ENCODE results near the gene CTNND2. TPM values are rescaled to one million over a fixed set of nuclear protein-coding genes. Genes with fewer than 3 reads are reported as not detected.

CTNND2 gene
- total RNA-seq, 2 experiments from 2014 or later = 0.20 TPM; not detected in 1

GRCh38 chr5:11711932-11712331 is 192.3 kb downstream of the CTNND2 start:
- peaks cover 0 to 3% of the 10 kb centered on the region in 2 experiments for H3K9me3 ChIP-seq (ENCODE audit: control insufficient read depth in 1 of 2, insufficient read depth in 1 of 2, low read length in 2 of 2)
- ATAC-seq (ENCODE audit: poor library complexity) = no peak
- H3K27ac ChIP-seq (ENCODE audit: low read depth in 1 of 2, low read length in 2 of 2) = no peak overlapping the region
- DNase-seq = no peak
- Mint-ChIP-seq H3K27ac (no peak overlapping the region), H3K4me1 (ENCODE audit: low read depth) (no peaks in the 10 kb centered on the region), H3K9me3 (no peaks in the 10 kb centered on the region), H3K36me3 (ENCODE audit: low read depth) (no peaks in the 10 kb centered on the region), H3K27me3 (no peaks in the 10 kb centered on the region), H3K4me3 (no peak overlapping the region)
- no peaks in the 10 kb centered on the region for H3K4me1 ChIP-seq (ENCODE audit: insufficient read depth, low read length)
- no peak for TF ChIP-seq CTCF (IDR thresholded peaks at IDR 0.05)
- POLR2A ChIA-PET = no interaction called here
- intact Hi-C loops (cut with DNase I, micrococcal nuclease) = no loop called here
- no peak overlapping the region for H3K4me3 ChIP-seq (ENCODE audit: low read length)
- no peaks in the 10 kb centered on the region for H3K27me3 ChIP-seq (ENCODE audit: control insufficient read depth in 1 of 2, insufficient read depth in 2 of 2, low read length in 2 of 2)
- CTCF ChIA-PET = no interaction called here
- H3K36me3 ChIP-seq (ENCODE audit: insufficient read depth, low read length) = no peaks in the 10 kb centered on the region

- no peak overlapping the region for H3K4me3 Mint-ChIP-seq
- Histone ChIP-seq H3K36me3 (ENCODE audit: insufficient read depth, low read length) (no peaks in the 10 kb centered on the region), H3K4me3 (ENCODE audit: low read length) (no peak overlapping the region), H3K27ac (ENCODE audit: low read depth in 1 of 2, low read length in 2 of 2) (no peak overlapping the region), H3K9me3 (ENCODE audit: control insufficient read depth in 1 of 2, insufficient read depth in 1 of 2, low read length in 2 of 2) (peaks cover 0 to 3% of the 10 kb centered on the region in 2 experiments), H3K4me1 (ENCODE audit: insufficient read depth, low read length) (no peaks in the 10 kb centered on the region), H3K27me3 (ENCODE audit: control insufficient read depth in 1 of 2, insufficient read depth in 2 of 2, low read length in 2 of 2) (no peaks in the 10 kb centered on the region)
- no peaks in the 10 kb centered on the region for H3K9me3 Mint-ChIP-seq
- H3K36me3 Mint-ChIP-seq (ENCODE audit: low read depth) = no peaks in the 10 kb centered on the region
- H3K27me3 Mint-ChIP-seq = no peaks in the 10 kb centered on the region
- ATAC-seq (ENCODE audit: poor library complexity) = no peak
- DNase-seq = no peak
- no peaks in the 10 kb centered on the region for H3K4me1 Mint-ChIP-seq (ENCODE audit: low read depth)
- no peak overlapping the region for H3K27ac Mint-ChIP-seq
- ChIA-PET POLR2A (no interaction called here), CTCF (interaction anchor here (1.0 kb wide), 1 partner anchor 10 kb away, joined by 3 read pairs; no protein-coding TSS in a partner anchor)
- TF ChIP-seq CTCF (IDR thresholded peaks at IDR 0.05) = no peak
- intact Hi-C loops (cut with DNase I, micrococcal nuclease) = no loop called here
These were observed 195.2 kb downstream of the CTNND2 start for GRCh38 chr5:11709021-11709420.

- no peaks in the 10 kb centered on the region for H3K27me3 ChIP-seq (ENCODE audit: control insufficient read depth in 1 of 2, insufficient read depth in 2 of 2, low read length in 2 of 2)
- Mint-ChIP-seq H3K4me3 (no peak overlapping the region), H3K27me3 (no peaks in the 10 kb centered on the region), H3K9me3 (no peaks in the 10 kb centered on the region), H3K27ac (no peak overlapping the region), H3K36me3 (ENCODE audit: low read depth) (no peaks in the 10 kb centered on the region), H3K4me1 (ENCODE audit: low read depth) (no peaks in the 10 kb centered on the region)
- ATAC-seq (ENCODE audit: poor library complexity) = no peak
- H3K27ac ChIP-seq (ENCODE audit: low read depth in 1 of 2, low read length in 2 of 2) = no peak overlapping the region
- no peak for TF ChIP-seq CTCF (IDR thresholded peaks at IDR 0.05)
- ChIA-PET POLR2A (no interaction called here), CTCF (no interaction called here)
- DNase-seq = no peak
- H3K36me3 ChIP-seq (ENCODE audit: insufficient read depth, low read length) = no peaks in the 10 kb centered on the region
- no peaks in the 10 kb centered on the region for H3K4me1 ChIP-seq (ENCODE audit: insufficient read depth, low read length)
- H3K9me3 ChIP-seq (ENCODE audit: control insufficient read depth in 1 of 2, insufficient read depth in 1 of 2, low read length in 2 of 2) = no peaks in the 10 kb centered on the region
- H3K4me3 ChIP-seq (ENCODE audit: low read length) = no peak overlapping the region
- intact Hi-C loops (cut with DNase I, micrococcal nuclease) = no loop called here
These were observed 199.3 kb downstream of the CTNND2 start for GRCh38 chr5:11704916-11705315.

Data from CD4-positive, alpha-beta T cell (primary cell).